Activated CD8-positive, alpha-beta memory T cell treated with anti-CD3 and anti-CD28 coated beads, Interleukin-2, amount 10 ng/mL, durations not matched to agents 7 days and 5 days (primary cell): ENCODE results near the gene TSPAN31. TPM values are rescaled to one million over a fixed set of nuclear protein-coding genes. Genes with fewer than 3 reads are reported as not detected.
"Not testable (repeated sequence)": the region's sequence is repeated elsewhere in the genome, so short reads cannot be mapped to it uniquely, and the experiment has no call there.

Source experiments
- ATAC-seq: fragments of 150-1000 bp; cut with Tn5 transposase; one replicate; pipeline ENCODE4 v1.10.0; 2021; ENCODE audit warnings: moderate library complexity
- CTCF ChIA-PET: fragments of 350-600 bp; sonication (Branson Sonifier 250); formaldehyde crosslinking; loops from one replicate; lab custom pipeline; 2021; ENCODE audit warnings: antibody characterized with exemption; lab: Charles Lee
- DNase-seq: peaks from one replicate; pipeline ENCODE4 v3.0.0-alpha.2; 2020
- H3K27ac Mint-ChIP-seq: one replicate; pipeline ENCODE4 v1.8.0; 2021; ENCODE audit warnings: mild to moderate bottlenecking, mixed read lengths
- H3K27me3 Mint-ChIP-seq: one replicate; pipeline ENCODE4 v1.8.0; 2021; ENCODE audit warnings: mixed read lengths
- H3K36me3 Mint-ChIP-seq: one replicate; pipeline ENCODE4 v1.8.0; 2021; ENCODE audit warnings: mild to moderate bottlenecking, mixed read lengths
- H3K4me1 Mint-ChIP-seq: one replicate; pipeline ENCODE4 v1.8.0; 2021; ENCODE audit warnings: mixed read lengths
- H3K4me3 Mint-ChIP-seq: one replicate; pipeline ENCODE4 v1.8.0; 2021; ENCODE audit warnings: mild to moderate bottlenecking, moderate library complexity, mixed read lengths
- H3K9me3 Mint-ChIP-seq: one replicate; pipeline ENCODE4 v1.8.0; 2022; ENCODE audit warnings: low read depth, mixed read lengths
- total RNA-seq, 2 experiments: library from RNA; stranded (reverse); gene quantifications; one replicate each; pipeline ENCODE4 v1.2.3, GENCODE V29; 2021

Gene TSPAN31
- total RNA-seq, 2 experiments from 2014 or later, result 10.0 to 19.4 TPM

DNA sequence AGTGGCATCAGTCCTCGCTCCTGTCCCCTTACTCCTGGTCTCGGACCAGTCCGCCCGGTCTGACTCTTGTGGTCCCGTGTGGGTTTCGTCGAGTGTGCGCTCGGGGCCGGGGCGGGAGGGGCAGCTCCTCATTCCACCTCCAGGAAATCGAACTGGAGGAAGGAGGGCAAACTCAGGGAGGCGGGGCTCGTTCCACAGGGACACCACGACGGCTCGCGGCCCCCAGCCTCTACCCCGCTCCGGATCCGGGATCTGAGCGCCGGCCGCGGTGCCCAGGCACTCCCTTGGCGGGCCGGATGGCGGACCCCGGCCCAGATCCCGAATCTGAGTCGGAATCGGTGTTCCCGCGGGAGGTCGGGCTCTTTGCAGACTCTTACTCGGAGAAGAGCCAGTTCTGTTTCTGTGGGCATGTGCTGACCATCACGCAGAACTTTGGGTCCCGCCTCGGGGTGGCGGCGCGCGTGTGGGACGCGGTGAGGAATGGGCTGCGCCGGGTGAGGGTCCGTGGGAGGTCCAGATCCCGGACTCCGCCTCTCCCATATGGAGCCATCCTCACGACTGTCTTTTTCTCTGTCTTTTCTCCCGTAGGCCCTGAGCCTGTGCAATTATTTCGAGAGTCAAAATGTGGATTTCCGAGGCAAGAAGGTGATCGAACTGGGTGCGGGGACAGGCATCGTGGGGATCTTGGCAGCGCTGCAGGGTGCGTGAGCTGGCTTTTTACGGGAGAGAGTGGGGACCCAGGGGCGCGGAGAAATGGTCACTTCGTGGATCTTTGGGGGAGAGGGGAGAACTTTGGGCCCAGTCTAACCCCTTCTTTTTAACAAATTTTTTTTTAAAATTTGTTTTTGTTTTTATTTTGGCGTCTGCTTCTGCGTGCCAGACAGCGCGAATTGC, 27.8 kb downstream of the TSPAN31 start, which contains the start of gene EEF1AKMT3:
TSS of gene EEF1AKMT3 (plus strand) at position 186 of the 894 bp plus-strand sequence. CDS start at position 297, 111 bp downstream.
- DNase-seq (peak; percentile 72), ATAC-seq (peak; percentile 55)
- Mint-ChIP-seq H3K27me3 (no peaks in the 10 kb centered on the region), H3K36me3 (peaks cover 10% of the 10 kb centered on the region), H3K9me3 (no peaks in the 10 kb centered on the region), H3K27ac (peak within 1 kb of the TSS; percentile 98), H3K4me3 (peak within 1 kb of the TSS; percentile 99), H3K4me1 (peaks cover 26% of the 10 kb centered on the region)
- CTCF ChIA-PET, result interaction anchor here (0.8 to 4.8 kb wide), 6 partner anchors 8 to 65 kb away, joined by 3 to 25 read pairs (median 6); partner anchors contain the start of gene TSFM

DNA sequence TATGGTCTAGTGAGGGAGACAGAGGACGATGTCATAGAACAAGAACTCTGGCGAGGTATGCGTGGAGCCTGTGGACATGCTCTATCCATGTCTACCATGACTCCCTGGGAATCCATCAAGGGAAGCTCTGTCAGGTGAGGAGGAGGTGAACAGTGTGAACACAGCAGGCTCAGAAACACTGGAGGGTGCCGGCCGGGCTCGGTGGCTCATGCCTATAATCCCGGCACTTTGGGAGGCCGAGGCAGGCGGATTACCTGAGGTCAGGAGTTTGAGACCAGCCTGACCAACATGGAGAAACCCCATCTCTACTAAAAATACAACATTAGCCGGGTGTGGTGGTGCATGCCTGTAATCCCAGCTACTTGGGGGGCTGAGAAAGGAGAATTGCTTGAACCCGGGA, 29.8 kb downstream of the TSPAN31 start:
- Mint-ChIP-seq H3K4me1 (peaks cover 26% of the 10 kb centered on the region), H3K36me3 (peaks cover 12% of the 10 kb centered on the region)
- H3K4me3 Mint-ChIP-seq, DNase-seq, H3K27ac Mint-ChIP-seq, H3K27me3 Mint-ChIP-seq, H3K9me3 Mint-ChIP-seq, ATAC-seq: not testable (repeated sequence)
- CTCF ChIA-PET, result interaction anchor here (0.7 to 4.8 kb wide), 5 partner anchors 8 to 18 kb away, joined by 3 to 25 read pairs (median 4); partner anchors contain the start of gene TSFM

DNA sequence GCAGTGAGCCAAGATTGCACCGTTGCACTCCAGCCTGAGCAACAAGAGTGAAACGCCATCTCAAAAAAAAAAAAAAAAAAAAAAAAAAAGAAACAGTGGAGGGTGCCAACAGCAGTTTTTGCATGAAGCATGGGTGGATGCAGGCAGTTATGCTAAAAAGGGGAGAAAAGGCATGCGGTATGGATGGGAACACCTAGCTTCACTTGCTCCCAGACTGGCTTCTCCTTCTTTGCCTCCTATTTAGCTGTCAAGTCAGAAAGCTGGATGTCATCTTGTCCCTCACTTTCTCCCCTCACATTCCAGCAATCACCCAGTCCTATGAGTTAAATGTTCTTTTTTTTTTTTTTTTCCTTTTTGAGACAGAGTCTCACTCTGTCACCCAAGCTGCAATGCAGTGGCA, 30.2 kb downstream of the TSPAN31 start:
- Mint-ChIP-seq H3K9me3 (no peaks in the 10 kb centered on the region), H3K4me1 (peaks cover 22% of the 10 kb centered on the region), H3K27ac (no peak overlapping the region), H3K4me3 (no peak overlapping the region), H3K27me3 (no peaks in the 10 kb centered on the region), H3K36me3 (peaks cover 8% of the 10 kb centered on the region)
- CTCF ChIA-PET, result interaction anchor here (1.0 to 4.8 kb wide), 4 partner anchors 8 to 19 kb away, joined by 3 to 25 read pairs (median 4); partner anchors contain the start of gene TSFM
- ATAC-seq (no peak), DNase-seq (no peak)

DNA sequence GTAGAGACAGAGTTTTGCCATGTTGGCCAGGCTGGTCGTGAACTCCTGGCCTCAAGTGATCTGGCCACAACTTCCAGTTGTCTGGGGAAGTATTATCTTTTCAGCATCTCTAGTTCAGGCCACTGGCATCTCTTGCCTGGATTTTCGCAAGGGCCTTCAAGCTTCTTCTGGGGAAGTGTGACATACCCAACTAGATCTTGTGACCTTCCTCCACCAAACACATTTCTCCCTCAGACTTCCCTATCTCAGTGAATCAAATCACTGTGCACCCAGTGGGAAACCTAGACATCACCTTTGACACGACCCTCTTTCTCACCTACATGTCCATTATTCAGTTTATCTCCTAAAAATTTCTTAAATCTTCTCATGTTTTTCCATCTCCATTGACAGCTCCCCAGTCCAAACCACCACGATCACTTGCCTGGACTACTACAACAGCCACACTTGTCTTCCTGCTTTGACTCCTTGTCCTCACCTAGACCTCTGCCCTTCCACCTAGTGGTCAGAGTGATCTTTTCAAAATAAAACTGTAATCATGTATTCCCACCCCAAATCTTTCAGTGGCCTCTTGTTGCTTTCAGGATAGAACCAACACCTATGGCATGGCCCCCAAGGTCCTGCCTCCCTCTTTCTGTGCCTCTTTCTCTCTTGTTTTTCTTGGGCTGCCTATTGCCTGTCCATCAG, 30.9 kb downstream of the TSPAN31 start:
- H3K4me3 Mint-ChIP-seq, result no peak overlapping the region
- H3K27ac Mint-ChIP-seq, result no peak overlapping the region
- no peaks in the 10 kb centered on the region for H3K9me3 Mint-ChIP-seq
- H3K27me3 Mint-ChIP-seq, result no peaks in the 10 kb centered on the region
- no peak for ATAC-seq
- peaks cover 19% of the 10 kb centered on the region for H3K4me1 Mint-ChIP-seq
- H3K36me3 Mint-ChIP-seq, result peaks cover 8% of the 10 kb centered on the region
- CTCF ChIA-PET, result interaction anchor here (1.4 to 4.8 kb wide), 5 partner anchors 11 to 129 kb away, joined by 3 to 25 read pairs (median 4); no protein-coding TSS in a partner anchor
- no peak for DNase-seq

DNA sequence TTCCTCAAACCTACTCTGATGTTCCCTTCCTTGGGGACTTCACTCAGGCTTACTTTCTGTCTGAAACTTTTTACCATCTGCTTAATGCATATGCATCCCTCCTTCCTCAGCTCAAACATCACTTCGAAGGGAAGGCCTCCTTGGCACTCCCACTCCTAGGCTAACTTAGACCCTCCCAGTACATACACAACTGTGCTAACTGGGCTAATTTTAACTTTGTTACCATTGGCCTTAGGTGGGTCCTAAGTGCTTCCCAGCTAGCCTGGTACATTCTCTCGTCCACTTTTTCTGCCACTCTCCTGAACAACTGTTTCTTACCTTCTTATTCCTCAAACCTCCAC, 31.4 kb downstream of the TSPAN31 start:
- CTCF ChIA-PET, result interaction anchor here (1.3 to 2.1 kb wide), 4 partner anchors 17 to 129 kb away, joined by 3 to 5 read pairs (median 4); no protein-coding TSS in a partner anchor
- Mint-ChIP-seq H3K27me3 (no peaks in the 10 kb centered on the region), H3K4me1 (peaks cover 21% of the 10 kb centered on the region), H3K27ac (no peak overlapping the region), H3K9me3 (no peaks in the 10 kb centered on the region), H3K4me3 (no peak overlapping the region), H3K36me3 (peaks cover 8% of the 10 kb centered on the region)
- no peak for ATAC-seq
- no peak for DNase-seq

DNA sequence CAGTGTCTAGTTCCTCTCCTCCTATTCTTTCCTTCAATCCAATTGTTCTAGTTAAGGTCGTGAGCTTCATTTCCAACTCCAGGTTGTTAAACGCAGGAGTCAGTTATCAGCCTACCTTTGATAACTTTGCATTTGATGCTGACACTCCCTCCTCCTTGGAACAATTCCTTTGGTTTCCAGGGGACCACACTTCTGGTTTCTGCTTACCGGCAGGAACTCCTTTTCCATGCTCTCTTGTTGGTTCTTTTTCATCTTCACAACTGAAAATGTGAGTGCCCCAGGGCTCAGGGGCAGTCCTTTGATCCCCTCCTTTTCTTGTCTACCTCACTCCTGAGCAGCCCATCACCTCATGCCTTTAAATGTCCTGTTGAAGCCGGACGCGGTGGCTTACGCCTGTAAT, 32.5 kb downstream of the TSPAN31 start:
- H3K27me3 Mint-ChIP-seq, result no peaks in the 10 kb centered on the region
- H3K27ac Mint-ChIP-seq, result no peak overlapping the region
- ATAC-seq, result no peak
- DNase-seq, result no peak
- H3K36me3 Mint-ChIP-seq, result peaks cover 8% of the 10 kb centered on the region
- H3K4me3 Mint-ChIP-seq, result no peak overlapping the region
- no peaks in the 10 kb centered on the region for H3K9me3 Mint-ChIP-seq
- peaks cover 26% of the 10 kb centered on the region for H3K4me1 Mint-ChIP-seq
- CTCF ChIA-PET, result interaction anchor here (1.1 to 1.3 kb wide), 2 partner anchors 11 to 20 kb away, joined by 3 to 4 read pairs; no protein-coding TSS in a partner anchor

DNA sequence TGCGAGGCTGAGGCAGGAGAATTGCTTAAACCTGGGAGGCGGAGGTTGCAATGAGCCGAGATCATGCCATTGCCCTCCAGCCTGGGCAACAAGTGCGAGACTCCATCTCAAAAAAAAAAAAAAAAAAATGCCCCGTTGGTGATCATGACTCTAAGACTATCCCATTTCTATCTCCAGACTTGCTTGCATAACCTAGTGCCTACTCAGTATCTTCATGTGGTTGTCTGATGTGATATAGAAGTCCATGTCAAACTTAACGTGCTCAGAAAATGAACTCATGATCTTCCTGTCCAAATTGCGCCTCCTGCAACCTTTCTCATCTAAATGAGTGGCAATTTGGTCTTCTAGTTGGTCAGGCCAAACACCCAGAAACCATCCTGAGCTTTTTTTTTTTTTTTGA, 33.1 kb downstream of the TSPAN31 start:
- CTCF ChIA-PET, result interaction anchor here (0.8 to 1.1 kb wide), 2 partner anchors 12 to 21 kb away, joined by 3 read pairs; no protein-coding TSS in a partner anchor
- H3K27ac Mint-ChIP-seq, result no peak overlapping the region
- no peak for ATAC-seq
- H3K9me3 Mint-ChIP-seq, result no peaks in the 10 kb centered on the region
- DNase-seq, result no peak
- no peak overlapping the region for H3K4me3 Mint-ChIP-seq
- peaks cover 30% of the 10 kb centered on the region for H3K4me1 Mint-ChIP-seq
- peaks cover 8% of the 10 kb centered on the region for H3K36me3 Mint-ChIP-seq
- no peaks in the 10 kb centered on the region for H3K27me3 Mint-ChIP-seq

DNA sequence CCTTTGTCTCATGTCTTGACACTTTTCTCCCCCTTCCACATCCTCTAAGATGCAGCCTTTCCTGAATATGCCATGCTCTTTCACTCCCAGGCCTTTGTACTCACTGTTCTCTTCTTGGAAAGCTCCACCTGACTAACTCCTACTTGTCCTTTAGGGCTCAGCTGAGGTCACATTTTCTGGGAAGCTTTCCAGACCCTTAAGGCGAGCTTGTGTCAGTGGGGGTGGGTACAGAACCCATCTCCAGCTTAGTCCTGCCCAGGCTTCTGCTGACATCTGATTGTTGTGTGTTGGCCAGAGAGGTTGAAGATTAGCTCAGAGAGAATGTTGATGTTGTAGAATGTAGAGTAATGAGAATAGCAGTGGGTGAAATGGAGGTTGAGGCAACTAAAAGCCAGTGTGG, 34.9 kb downstream of the TSPAN31 start:
- Mint-ChIP-seq H3K27ac (peak overlapping the region; percentile 13), H3K9me3 (no peaks in the 10 kb centered on the region), H3K36me3 (peaks cover 10% of the 10 kb centered on the region), H3K4me1 (peaks cover 39% of the 10 kb centered on the region), H3K4me3 (no peak overlapping the region), H3K27me3 (no peaks in the 10 kb centered on the region)
- ATAC-seq (no peak), DNase-seq (no peak)
- CTCF ChIA-PET, result interaction anchor here (0.6 to 3.3 kb wide), 5 partner anchors 13 to 1447 kb away, joined by 3 to 20 read pairs (median 4); partner anchors contain the start of genes CDK4 and CYP27B1

DNA sequence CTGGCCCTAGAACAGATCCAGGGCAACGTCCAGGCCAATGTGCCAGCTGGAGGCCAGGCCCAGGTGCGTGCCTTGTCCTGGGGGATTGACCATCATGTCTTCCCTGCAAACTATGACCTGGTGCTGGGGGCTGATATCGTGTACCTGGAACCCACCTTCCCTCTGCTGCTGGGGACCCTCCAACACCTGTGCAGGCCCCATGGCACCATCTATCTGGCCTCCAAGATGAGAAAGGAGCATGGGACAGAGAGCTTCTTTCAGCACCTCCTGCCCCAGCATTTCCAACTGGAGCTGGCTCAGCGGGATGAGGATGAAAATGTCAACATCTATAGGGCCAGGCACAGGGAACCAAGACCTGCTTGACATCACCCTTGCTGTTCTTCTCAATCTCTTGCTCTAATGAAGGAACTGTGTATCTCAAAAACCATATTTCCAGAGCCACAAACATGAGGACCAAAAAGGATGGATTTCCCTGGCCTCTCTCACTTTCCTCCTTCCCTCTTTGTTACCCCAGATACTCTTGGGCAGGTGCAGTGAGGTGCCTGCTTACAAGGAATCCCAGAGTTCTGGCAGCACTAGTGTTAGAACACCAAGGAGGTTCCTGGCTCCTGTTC, 35.6 kb downstream of the TSPAN31 start:
- Mint-ChIP-seq H3K4me1 (peaks cover 39% of the 10 kb centered on the region), H3K9me3 (no peaks in the 10 kb centered on the region), H3K4me3 (no peak overlapping the region), H3K27ac (no peak overlapping the region), H3K27me3 (no peaks in the 10 kb centered on the region), H3K36me3 (peaks cover 10% of the 10 kb centered on the region)
- ATAC-seq (no peak), DNase-seq (no peak)
- CTCF ChIA-PET, result interaction anchor here (0.6 to 3.3 kb wide), 6 partner anchors 8 to 1448 kb away, joined by 3 to 20 read pairs (median 6); partner anchors contain the start of genes CDK4, EEF1AKMT3 and METTL1

DNA sequence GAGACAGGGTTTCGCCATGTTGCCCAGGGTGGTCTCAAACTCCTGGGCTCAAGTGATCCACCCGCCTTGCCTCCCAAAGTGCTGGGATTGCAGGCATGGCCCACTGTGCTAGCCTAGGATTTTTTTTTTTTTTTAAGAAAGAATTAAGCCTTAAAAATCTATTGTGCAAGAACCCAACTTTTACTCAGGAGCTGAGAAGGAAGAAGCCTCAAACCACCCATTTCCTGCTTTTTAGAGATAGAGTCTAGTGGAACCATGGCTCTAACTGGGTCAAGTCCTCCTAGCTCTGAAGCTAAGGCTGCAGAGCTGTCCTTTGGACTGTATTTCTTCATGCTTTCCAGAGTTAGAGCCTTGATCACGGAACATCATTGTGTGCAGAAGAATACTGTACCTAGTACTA, 36.4 kb downstream of the TSPAN31 start:
- CTCF ChIA-PET, result interaction anchor here (0.8 to 3.3 kb wide), 8 partner anchors 9 to 346 kb away, joined by 3 to 20 read pairs (median 4); partner anchors contain the start of genes EEF1AKMT3 and METTL1
- Mint-ChIP-seq H3K27me3 (no peaks in the 10 kb centered on the region), H3K4me3 (no peak overlapping the region), H3K9me3 (no peaks in the 10 kb centered on the region), H3K36me3 (peaks cover 9% of the 10 kb centered on the region), H3K4me1 (peaks cover 35% of the 10 kb centered on the region), H3K27ac (peak overlapping the region; percentile 96)
- no peak for DNase-seq
- no peak for ATAC-seq

DNA sequence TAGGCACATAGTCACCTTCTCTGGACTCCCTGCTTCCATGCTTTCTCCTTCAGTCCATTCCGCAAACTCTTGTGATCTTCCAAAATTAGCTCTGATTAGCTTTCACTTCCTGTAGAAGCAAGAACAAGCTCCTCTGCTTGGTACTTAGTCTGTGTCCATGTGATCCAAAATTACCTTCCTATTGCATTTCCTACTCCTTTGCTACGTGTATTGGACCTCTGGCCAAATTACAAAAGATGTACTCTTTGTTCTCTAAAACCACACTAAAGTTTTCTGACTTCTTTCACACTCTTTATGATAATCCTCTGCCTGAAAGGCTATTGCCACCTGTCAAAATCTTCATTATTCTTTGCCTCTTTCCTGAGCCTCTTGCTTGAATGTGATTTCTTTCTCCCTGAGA, 37.0 kb downstream of the TSPAN31 start:
- Mint-ChIP-seq H3K9me3 (no peaks in the 10 kb centered on the region), H3K27me3 (no peaks in the 10 kb centered on the region), H3K27ac (peak overlapping the region; percentile 96), H3K4me1 (peaks cover 38% of the 10 kb centered on the region), H3K36me3 (peaks cover 13% of the 10 kb centered on the region), H3K4me3 (peak overlapping the region; percentile 2)
- DNase-seq (no peak), ATAC-seq (no peak)
- CTCF ChIA-PET, result interaction anchor here (0.8 to 3.3 kb wide), 7 partner anchors 10 to 346 kb away, joined by 3 to 20 read pairs (median 4); partner anchors contain the start of genes EEF1AKMT3 and METTL1

DNA sequence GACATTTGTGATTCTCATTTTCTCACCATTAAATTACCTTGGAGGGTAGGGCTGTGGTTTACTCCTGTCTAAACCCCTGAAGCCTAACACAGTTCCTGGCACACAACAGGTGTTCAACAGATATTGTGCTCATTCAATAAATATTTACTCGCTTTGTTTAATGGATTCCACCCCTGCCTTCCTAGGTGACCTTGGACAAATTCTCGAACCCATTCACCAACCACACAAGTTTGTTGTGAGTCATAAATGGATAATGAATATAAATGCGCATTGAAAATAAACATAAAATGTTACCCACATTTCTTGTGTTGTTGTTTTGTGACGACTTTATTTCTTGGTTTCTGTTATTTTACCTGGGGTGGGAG, 37.4 kb downstream of the TSPAN31 start:
- peak overlapping the region; percentile 96 for H3K27ac Mint-ChIP-seq
- H3K27me3 Mint-ChIP-seq, result no peaks in the 10 kb centered on the region
- CTCF ChIA-PET, result interaction anchor here (0.6 to 3.2 kb wide), 16 partner anchors 10 to 1953 kb away, joined by 3 to 15 read pairs (median 5); partner anchors contain the start of genes DNAJC14, EEF1AKMT3 and METTL1

More for the DNA sequence above, 37.4 kb downstream of the TSPAN31 start:
- no peak for ATAC-seq
- Mint-ChIP-seq H3K4me3 (peak overlapping the region; percentile 97), H3K36me3 (peaks cover 13% of the 10 kb centered on the region), H3K9me3 (no peaks in the 10 kb centered on the region), H3K4me1 (peaks cover 38% of the 10 kb centered on the region)
- no peak for DNase-seq
